HuH-7.5 (cell line): ENCODE data around the gene ANKLE1.

Experiments
- DNase-seq: peaks from one replicate; pipeline ENCODE4 v3.0.0; 2011; ENCODE audit warnings: low spot score

The ANKLE1 gene

DNA sequence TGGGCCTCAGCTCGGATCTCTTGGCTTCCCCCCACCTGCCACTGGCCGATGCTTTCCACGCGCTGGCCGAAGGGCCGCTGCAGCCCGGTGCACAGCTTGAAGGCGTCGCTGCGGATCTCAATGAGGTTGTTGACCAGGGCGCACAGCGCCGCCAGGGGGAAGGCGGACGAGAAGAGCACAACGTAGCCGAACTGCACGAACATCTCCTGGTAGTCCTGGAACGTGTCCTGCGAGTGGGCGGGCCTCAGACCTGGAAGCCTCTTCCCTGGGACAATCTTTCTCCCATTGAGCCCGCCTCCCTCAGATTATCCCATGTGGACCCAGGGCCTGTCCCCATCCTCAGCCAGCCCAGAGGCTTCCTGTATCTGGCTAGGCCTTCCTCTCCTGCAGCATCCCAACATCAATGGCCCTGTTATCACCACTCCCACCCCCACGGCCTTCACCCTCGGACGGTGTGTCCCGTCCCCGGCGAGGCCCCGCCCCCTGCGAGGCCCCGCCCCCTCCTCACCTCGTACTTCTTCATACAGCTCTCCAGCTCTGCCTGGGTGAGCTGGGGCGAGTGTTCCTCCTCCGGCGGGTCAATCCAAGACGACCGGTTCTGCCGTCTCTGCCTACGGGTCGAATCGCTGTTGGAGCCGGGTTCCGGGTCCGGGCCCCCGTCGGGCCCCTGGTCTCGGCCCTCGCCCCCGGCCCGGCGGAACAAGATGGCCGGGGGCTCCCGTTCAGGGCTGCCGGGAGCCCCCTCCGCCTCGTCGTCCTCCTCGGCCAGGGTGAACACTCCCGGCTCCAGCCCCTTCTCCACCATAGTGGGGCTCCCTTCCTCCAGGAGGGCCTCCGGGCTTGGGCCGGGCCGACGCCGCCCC, 46.2 kb downstream of the ANKLE1 start:
- no peak for DNase-seq

DNA sequence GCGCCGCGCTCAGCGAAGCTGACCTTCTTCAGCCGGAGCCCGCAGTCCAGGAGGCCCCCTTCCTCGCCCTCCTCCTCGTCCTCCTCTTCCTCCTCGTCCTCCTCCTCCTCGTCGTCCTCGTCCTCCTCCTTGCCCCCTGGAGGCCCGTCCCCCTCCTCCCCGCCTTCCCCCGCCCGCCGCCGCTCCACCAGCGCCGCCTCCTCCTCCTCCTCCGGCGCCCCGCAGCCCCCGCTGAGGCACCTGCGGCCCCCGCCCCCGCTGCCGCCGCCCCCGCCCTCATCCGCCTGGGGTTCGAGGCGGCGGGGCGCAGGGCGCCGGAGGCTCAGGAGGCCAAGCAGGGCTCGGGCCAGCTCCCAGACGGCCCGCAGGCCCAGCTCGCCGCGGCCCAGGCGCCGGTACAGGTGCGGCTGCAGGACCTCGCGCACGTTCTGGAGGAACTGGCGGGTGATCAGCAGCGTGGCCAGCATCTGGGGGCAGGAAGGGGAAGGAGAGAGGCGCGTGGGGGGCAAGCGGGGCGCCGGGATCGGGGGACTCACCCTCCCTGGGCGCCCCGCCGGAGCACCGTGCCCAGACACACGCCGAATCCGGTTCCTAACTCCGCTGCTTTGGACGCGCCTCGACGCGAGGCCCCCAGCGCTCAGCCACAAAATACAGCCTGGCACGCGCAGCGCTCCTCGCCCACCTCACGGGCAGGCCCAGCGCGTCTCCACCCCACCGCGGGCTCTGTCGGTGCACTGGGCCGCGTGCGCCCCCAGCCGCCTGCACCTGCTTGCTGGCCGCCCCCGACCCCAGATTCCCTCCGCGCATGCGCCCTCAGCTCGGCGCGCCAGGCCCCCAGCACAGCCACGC, 47.0 kb downstream of the ANKLE1 start:
- no peak for DNase-seq

- DNase-seq: no peak
Measured at GRCh38 chr19:17329366-17330261, 47.9 kb downstream of the ANKLE1 start.

- DNase-seq: no peak
Measured at GRCh38 chr19:17330262-17331044, 48.8 kb downstream of the ANKLE1 start.

DNA sequence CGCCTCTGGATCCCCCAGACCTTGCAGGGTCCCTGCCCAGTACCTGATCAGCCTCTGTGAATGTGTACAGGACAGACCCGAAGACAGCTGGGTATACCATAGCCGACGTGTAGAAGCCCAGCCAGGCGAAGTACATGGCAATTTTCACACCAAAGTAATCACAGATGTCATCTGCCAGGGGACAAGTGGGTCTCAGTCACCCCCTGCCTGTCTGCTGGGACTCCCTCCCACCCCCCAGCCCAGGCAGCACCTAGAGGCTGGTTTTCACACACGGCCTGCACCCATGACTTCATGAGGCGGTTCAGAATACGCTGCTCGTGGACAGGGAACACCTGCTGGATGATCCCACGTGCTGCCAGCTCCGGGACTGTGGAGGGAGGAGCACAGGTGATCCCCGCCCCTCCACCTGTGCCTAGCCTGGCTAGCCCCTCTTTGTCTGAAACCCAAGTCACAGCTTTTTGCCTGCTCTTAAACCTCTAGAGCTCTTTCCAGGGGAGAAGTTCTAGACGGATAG, 49.4 kb downstream of the ANKLE1 start:
- DNase-seq: no peak

GRCh38 chr19:17332360-17332676, 50.6 kb downstream of the ANKLE1 start:
- DNase-seq: no peak

GRCh38 chr19:17332677-17333581, 51.2 kb downstream of the ANKLE1 start:
- peak; percentile 74 for DNase-seq

GRCh38 chr19:17333611-17334413, 52.1 kb downstream of the ANKLE1 start:
- DNase-seq: no peak

- peak; percentile 99 for DNase-seq
Measured at GRCh38 chr19:17334414-17335409, 53.0 kb downstream of the ANKLE1 start, which contains the start of gene ANO8. Gene ANO8, minus strand, starts transcription at chr19:17334855. Its CDS starts 185 bp downstream, at chr19:17334670.

- no peak for DNase-seq
Measured at GRCh38 chr19:17335575-17335974, 53.9 kb downstream of the ANKLE1 start.
